ENCODE results near the gene ATP1A4. TPM values are rescaled to one million over a fixed set of nuclear protein-coding genes. Genes with fewer than 3 reads are reported as not detected.
A peak's percentile ranks its signal among the peaks of the same experiment; 100 is the strongest.

ATP1A4 gene
- total RNA-seq, 1 donor from 2014 or later = under 0.01 TPM

GRCh38 chr1:160193832-160194736, 42.7 kb downstream of the ATP1A4 start:
- peaks cover 58 to 64% (median 59%) of the 10 kb centered on the region in 3 donors for H3K4me1 ChIP-seq (ENCODE audit: control insufficient read depth in 3 of 3, insufficient read depth in 3 of 3, low read length in 3 of 3)

GRCh38 chr1:160194737-160195059, 43.3 kb downstream of the ATP1A4 start:
- H3K9me3 ChIP-seq (ENCODE audit: control insufficient read depth in 3 of 3, low read length in 3 of 3) = no peaks in the 10 kb centered on the region
- H3K36me3 ChIP-seq (ENCODE audit: control insufficient read depth in 3 of 3, insufficient read depth in 3 of 3, low read length in 3 of 3) = peaks cover 54 to 60% (median 57%) of the 10 kb centered on the region in 3 donors
- H3K9ac ChIP-seq (ENCODE audit: low read depth in 1 of 3, low read length in 3 of 3) = peak overlapping the region in 2 of 3 donors; percentile 15 to 47
- peaks cover 54 to 59% (median 58%) of the 10 kb centered on the region in 3 donors for H3K4me1 ChIP-seq (ENCODE audit: control insufficient read depth in 3 of 3, insufficient read depth in 3 of 3, low read length in 3 of 3)
- peak overlapping the region; percentile 44 to 97 (median 53) for H3K4me3 ChIP-seq (ENCODE audit: low read length in 3 of 3)
- no peaks in the 10 kb centered on the region for H3K27me3 ChIP-seq (ENCODE audit: control insufficient read depth in 3 of 3, insufficient read depth in 3 of 3, low read length in 3 of 3)
- no peak overlapping the region for H3K27ac ChIP-seq (ENCODE audit: low read depth, low read length)

More at GRCh38 chr1:160193832-160194736, 42.7 kb downstream of the ATP1A4 start:
- H3K9ac ChIP-seq (ENCODE audit: low read depth in 1 of 3, low read length in 3 of 3) = peak overlapping the region; percentile 73 to 85 (median 75)
- H3K4me3 ChIP-seq (ENCODE audit: low read length in 3 of 3) = peak overlapping the region; percentile 53 to 97 (median 93)
- H3K27ac ChIP-seq (ENCODE audit: low read depth, low read length) = peak overlapping the region; percentile 96
- H3K27me3 ChIP-seq (ENCODE audit: control insufficient read depth in 3 of 3, insufficient read depth in 3 of 3, low read length in 3 of 3) = no peaks in the 10 kb centered on the region
- peaks cover 47 to 54% (median 51%) of the 10 kb centered on the region in 3 donors for H3K36me3 ChIP-seq (ENCODE audit: control insufficient read depth in 3 of 3, insufficient read depth in 3 of 3, low read length in 3 of 3)
- no peaks in the 10 kb centered on the region for H3K9me3 ChIP-seq (ENCODE audit: control insufficient read depth in 3 of 3, low read length in 3 of 3)

DNA sequence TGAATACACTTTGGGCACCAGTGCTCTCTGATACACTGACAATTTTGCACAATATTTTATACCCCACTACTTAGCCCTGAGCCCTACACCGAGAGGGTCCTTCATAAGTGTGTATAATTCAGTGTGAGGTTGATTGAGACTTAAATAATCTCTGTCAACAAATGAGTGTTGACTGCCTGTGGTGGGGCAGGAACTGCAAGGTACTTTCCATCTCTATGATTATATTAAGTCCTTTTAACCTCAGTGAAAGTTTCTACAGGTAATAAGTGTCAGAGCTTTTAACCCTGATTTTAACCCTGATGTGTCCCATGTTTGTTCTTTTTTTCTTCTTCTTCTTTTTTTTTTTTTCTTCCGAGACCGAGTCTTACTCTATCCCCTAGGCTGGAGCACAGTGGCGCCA, 44.7 kb downstream of the ATP1A4 start:
- Histone ChIP-seq H3K36me3 (ENCODE audit: control insufficient read depth in 3 of 3, insufficient read depth in 3 of 3, low read length in 3 of 3) (peaks cover 67 to 70% (median 68%) of the 10 kb centered on the region in 3 donors), H3K9me3 (ENCODE audit: control insufficient read depth in 3 of 3, low read length in 3 of 3) (no peaks in the 10 kb centered on the region), H3K9ac (ENCODE audit: low read depth in 1 of 3, low read length in 3 of 3) (peak overlapping the region in 2 of 3 donors; percentile 35 to 57), H3K27me3 (ENCODE audit: control insufficient read depth in 3 of 3, insufficient read depth in 3 of 3, low read length in 3 of 3) (no peaks in the 10 kb centered on the region), H3K27ac (ENCODE audit: low read depth, low read length) (peak overlapping the region; percentile 12), H3K4me3 (ENCODE audit: low read length in 3 of 3) (peak overlapping the region in 1 of 3 donors; percentile 6), H3K4me1 (ENCODE audit: control insufficient read depth in 3 of 3, insufficient read depth in 3 of 3, low read length in 3 of 3) (peaks cover 52 to 59% (median 57%) of the 10 kb centered on the region in 3 donors)

GRCh38 chr1:160197231-160197630, 45.8 kb downstream of the ATP1A4 start:
- Histone ChIP-seq H3K9me3 (ENCODE audit: control insufficient read depth in 3 of 3, low read length in 3 of 3) (no peaks in the 10 kb centered on the region), H3K4me1 (ENCODE audit: control insufficient read depth in 3 of 3, insufficient read depth in 3 of 3, low read length in 3 of 3) (peaks cover 52 to 59% (median 56%) of the 10 kb centered on the region in 3 donors), H3K36me3 (ENCODE audit: control insufficient read depth in 3 of 3, insufficient read depth in 3 of 3, low read length in 3 of 3) (peaks cover 77 to 81% (median 78%) of the 10 kb centered on the region in 3 donors), H3K27me3 (ENCODE audit: control insufficient read depth in 3 of 3, insufficient read depth in 3 of 3, low read length in 3 of 3) (no peaks in the 10 kb centered on the region), H3K27ac (ENCODE audit: low read depth, low read length) (peak overlapping the region; percentile 12), H3K9ac (ENCODE audit: low read depth in 1 of 3, low read length in 3 of 3) (peak overlapping the region in 1 of 3 donors; percentile 57), H3K4me3 (ENCODE audit: low read length in 3 of 3) (no peak overlapping the region)

DNA sequence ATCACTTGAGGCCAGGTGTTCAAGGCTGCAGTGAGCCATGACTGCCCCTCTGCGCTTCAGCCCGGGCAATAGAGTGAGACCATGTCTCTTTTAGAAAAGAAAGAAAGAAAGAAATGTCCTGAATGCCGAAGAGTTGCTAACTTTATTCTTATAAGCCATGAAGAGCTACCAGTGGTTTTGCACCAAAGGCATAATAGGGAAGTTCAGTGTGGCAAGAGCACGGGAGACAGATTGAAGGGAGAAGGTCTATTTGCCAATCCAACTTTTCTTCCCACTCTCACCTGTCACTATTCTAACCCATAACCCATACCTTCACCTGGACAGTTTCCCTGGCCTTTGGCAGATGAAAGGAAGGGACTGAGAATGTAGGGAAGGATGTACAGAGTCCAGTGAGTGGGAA, 49.4 kb downstream of the ATP1A4 start:
- Histone ChIP-seq H3K9me3 (ENCODE audit: control insufficient read depth in 3 of 3, low read length in 3 of 3) (no peaks in the 10 kb centered on the region), H3K9ac (ENCODE audit: low read depth in 1 of 3, low read length in 3 of 3) (no peak overlapping the region), H3K27me3 (ENCODE audit: control insufficient read depth in 3 of 3, insufficient read depth in 3 of 3, low read length in 3 of 3) (no peaks in the 10 kb centered on the region), H3K4me1 (ENCODE audit: control insufficient read depth in 3 of 3, insufficient read depth in 3 of 3, low read length in 3 of 3) (peaks cover 30 to 46% (median 43%) of the 10 kb centered on the region in 3 donors), H3K36me3 (ENCODE audit: control insufficient read depth in 3 of 3, insufficient read depth in 3 of 3, low read length in 3 of 3) (peaks cover 55 to 67% (median 62%) of the 10 kb centered on the region in 3 donors), H3K27ac (ENCODE audit: low read depth, low read length) (no peak overlapping the region), H3K4me3 (ENCODE audit: low read length in 3 of 3) (no peak overlapping the region)

- Histone ChIP-seq H3K9ac (ENCODE audit: low read depth in 1 of 3, low read length in 3 of 3) (peak overlapping the region; percentile 40 to 57 (median 46)), H3K9me3 (ENCODE audit: control insufficient read depth in 3 of 3, low read length in 3 of 3) (no peaks in the 10 kb centered on the region), H3K4me1 (ENCODE audit: control insufficient read depth in 3 of 3, insufficient read depth in 3 of 3, low read length in 3 of 3) (peaks cover 44 to 58% (median 56%) of the 10 kb centered on the region in 3 donors), H3K27me3 (ENCODE audit: control insufficient read depth in 3 of 3, insufficient read depth in 3 of 3, low read length in 3 of 3) (no peaks in the 10 kb centered on the region), H3K36me3 (ENCODE audit: control insufficient read depth in 3 of 3, insufficient read depth in 3 of 3, low read length in 3 of 3) (peaks cover 27 to 35% (median 31%) of the 10 kb centered on the region in 3 donors), H3K4me3 (ENCODE audit: low read length in 3 of 3) (peak overlapping the region; percentile 29 to 65 (median 45)), H3K27ac (ENCODE audit: low read depth, low read length) (peak overlapping the region; percentile 64)
Measured at GRCh38 chr1:160204526-160205241, 53.3 kb downstream of the ATP1A4 start.

DNA sequence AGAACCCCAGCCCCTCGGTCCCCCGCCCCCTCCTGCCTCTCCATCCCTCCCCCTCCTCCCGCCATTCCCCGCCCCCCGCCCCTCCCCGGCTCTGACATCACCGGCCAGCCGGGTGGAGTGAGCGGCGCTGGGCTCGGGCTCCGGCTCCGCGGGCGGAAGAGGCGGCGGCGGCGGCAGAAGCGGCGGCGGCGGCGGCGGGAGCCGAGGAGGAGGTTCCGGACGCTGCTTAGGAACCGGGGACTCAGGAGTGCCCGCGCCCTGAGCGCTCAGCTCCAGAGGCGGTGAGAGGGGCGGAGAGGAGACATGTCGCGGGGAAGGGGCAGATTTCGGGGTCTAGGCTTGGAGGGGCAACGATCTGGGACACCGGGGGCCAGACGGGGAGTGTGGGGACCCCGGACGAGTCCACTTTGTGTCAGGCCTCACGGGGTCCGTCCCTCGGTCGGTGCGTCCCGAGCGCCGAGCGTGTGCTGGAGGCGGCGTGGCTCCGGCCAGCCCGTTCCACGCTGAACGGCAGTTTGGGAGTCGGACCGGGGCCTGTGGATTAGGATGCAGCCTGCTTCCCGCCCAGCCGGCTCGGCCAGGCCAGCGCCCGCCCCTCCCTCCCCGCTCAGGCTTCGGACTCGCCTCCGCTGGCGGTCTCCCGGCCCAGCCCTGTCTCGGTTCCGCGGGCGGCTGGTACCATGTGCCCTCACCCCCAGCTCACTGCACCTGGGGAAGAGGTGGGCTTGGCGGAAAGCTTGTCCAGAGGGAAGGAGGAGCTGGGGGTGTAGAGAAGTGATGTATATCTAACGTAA, 54.0 kb downstream of the ATP1A4 start, which contains the start of gene PEA15:
TSS of gene PEA15 (plus strand) at position 143 of the 794 bp plus-strand sequence. CDS start 6,161 bp downstream, outside the sequence.
- peaks cover 52 to 65% (median 64%) of the 10 kb centered on the region in 3 donors for H3K4me1 ChIP-seq (ENCODE audit: control insufficient read depth in 3 of 3, insufficient read depth in 3 of 3, low read length in 3 of 3)

GRCh38 chr1:160206036-160206389, 54.6 kb downstream of the ATP1A4 start:
- peak overlapping the region; percentile 73 to 88 (median 83) for H3K4me3 ChIP-seq (ENCODE audit: low read length in 3 of 3)
- H3K27me3 ChIP-seq (ENCODE audit: control insufficient read depth in 3 of 3, insufficient read depth in 3 of 3, low read length in 3 of 3) = no peaks in the 10 kb centered on the region
- H3K36me3 ChIP-seq (ENCODE audit: control insufficient read depth in 3 of 3, insufficient read depth in 3 of 3, low read length in 3 of 3) = peaks cover 17 to 26% (median 20%) of the 10 kb centered on the region in 3 donors
- H3K9me3 ChIP-seq (ENCODE audit: control insufficient read depth in 3 of 3, low read length in 3 of 3) = no peaks in the 10 kb centered on the region
- H3K9ac ChIP-seq (ENCODE audit: low read depth in 1 of 3, low read length in 3 of 3) = peak overlapping the region; percentile 85 to 92 (median 91)
- H3K4me1 ChIP-seq (ENCODE audit: control insufficient read depth in 3 of 3, insufficient read depth in 3 of 3, low read length in 3 of 3) = peaks cover 57 to 70% (median 68%) of the 10 kb centered on the region in 3 donors
- peak overlapping the region; percentile 88 for H3K27ac ChIP-seq (ENCODE audit: low read depth, low read length)

More for the DNA sequence above, 54.0 kb downstream of the ATP1A4 start, which contains the start of gene PEA15:
- no peaks in the 10 kb centered on the region for H3K9me3 ChIP-seq (ENCODE audit: control insufficient read depth in 3 of 3, low read length in 3 of 3)
- peak within 1 kb of the TSS; percentile 88 for H3K27ac ChIP-seq (ENCODE audit: low read depth, low read length)
- peak within 1 kb of the TSS; percentile 73 to 88 (median 83) for H3K4me3 ChIP-seq (ENCODE audit: low read length in 3 of 3)
- peak within 1 kb of the TSS; percentile 85 to 92 (median 91) for H3K9ac ChIP-seq (ENCODE audit: low read depth in 1 of 3, low read length in 3 of 3)
- no peaks in the 10 kb centered on the region for H3K27me3 ChIP-seq (ENCODE audit: control insufficient read depth in 3 of 3, insufficient read depth in 3 of 3, low read length in 3 of 3)
- peaks cover 23 to 28% (median 25%) of the 10 kb centered on the region in 3 donors for H3K36me3 ChIP-seq (ENCODE audit: control insufficient read depth in 3 of 3, insufficient read depth in 3 of 3, low read length in 3 of 3)

Measured in skeletal muscle tissue (tissue), 4 donors.